Lung microvascular endothelial cell (primary cell): ENCODE data around the gene BCL11B. TPM values are rescaled to one million over a fixed set of nuclear protein-coding genes. Genes with fewer than 3 reads are reported as not detected.

ENCODE experiments used
- DNase-seq, 2 donors: peaks; one replicate each; pipeline versions ENCODE4 v3.0.0 to v3.0.0-alpha.2; 2010; ENCODE audit warnings: low read depth in 2 of 2
- total RNA-seq: library from RNA; depleted of rRNA; stranded (reverse); fragments of >200 nt; gene quantifications from 2 replicates; pipeline ENCODE4 v1.2.1, GENCODE V29; 2014

BCL11B gene
- total RNA-seq, 1 donor from 2014 or later = under 0.01 TPM

- DNase-seq = no peak
Measured at GRCh38 chr14:99225436-99226203, 46.4 kb downstream of the BCL11B start.

GRCh38 chr14:99224948-99225347 is 47.0 kb downstream of the BCL11B start:
- DNase-seq = no peak

- DNase-seq = no peak
Measured at GRCh38 chr14:99224116-99224910, 47.7 kb downstream of the BCL11B start.

GRCh38 chr14:99221445-99221844 is 50.6 kb downstream of the BCL11B start:
- no peak for DNase-seq

- no peak for DNase-seq
Measured at GRCh38 chr14:99217066-99217955, 54.7 kb downstream of the BCL11B start.

- DNase-seq = no peak
Measured at GRCh38 chr14:99216191-99216590, 55.8 kb downstream of the BCL11B start.

- no peak for DNase-seq
Measured at GRCh38 chr14:99215277-99215676, 56.7 kb downstream of the BCL11B start.

- no peak for DNase-seq
Measured at GRCh38 chr14:99214701-99215100, 57.3 kb downstream of the BCL11B start.

GRCh38 chr14:99213527-99213971 is 58.4 kb downstream of the BCL11B start:
- no peak for DNase-seq

GRCh38 chr14:99213101-99213500 is 58.9 kb downstream of the BCL11B start:
- no peak for DNase-seq

GRCh38 chr14:99212646-99213045 is 59.4 kb downstream of the BCL11B start:
- no peak for DNase-seq

GRCh38 chr14:99212199-99212598 is 59.8 kb downstream of the BCL11B start:
- DNase-seq = no peak

- DNase-seq = no peak
Measured at GRCh38 chr14:99211410-99211809, 60.6 kb downstream of the BCL11B start.

- no peak for DNase-seq
Measured at GRCh38 chr14:99210333-99210732, 61.7 kb downstream of the BCL11B start.

- DNase-seq = no peak
Measured at GRCh38 chr14:99209409-99209808, 62.6 kb downstream of the BCL11B start.

- no peak for DNase-seq
Measured at GRCh38 chr14:99208318-99208717, 63.7 kb downstream of the BCL11B start.

- no peak for DNase-seq
Measured at GRCh38 chr14:99207456-99207855, 64.5 kb downstream of the BCL11B start.

GRCh38 chr14:99206090-99206489 is 65.9 kb downstream of the BCL11B start:
- DNase-seq = no peak

- DNase-seq = no peak
Measured at GRCh38 chr14:99205086-99205688, 66.8 kb downstream of the BCL11B start.

- no peak for DNase-seq
Measured at GRCh38 chr14:99203801-99204200, 68.2 kb downstream of the BCL11B start.

GRCh38 chr14:99203080-99203479 is 68.9 kb downstream of the BCL11B start:
- no peak for DNase-seq
